ENCODE data around the gene ULK4.

ULK4 gene

DNA sequence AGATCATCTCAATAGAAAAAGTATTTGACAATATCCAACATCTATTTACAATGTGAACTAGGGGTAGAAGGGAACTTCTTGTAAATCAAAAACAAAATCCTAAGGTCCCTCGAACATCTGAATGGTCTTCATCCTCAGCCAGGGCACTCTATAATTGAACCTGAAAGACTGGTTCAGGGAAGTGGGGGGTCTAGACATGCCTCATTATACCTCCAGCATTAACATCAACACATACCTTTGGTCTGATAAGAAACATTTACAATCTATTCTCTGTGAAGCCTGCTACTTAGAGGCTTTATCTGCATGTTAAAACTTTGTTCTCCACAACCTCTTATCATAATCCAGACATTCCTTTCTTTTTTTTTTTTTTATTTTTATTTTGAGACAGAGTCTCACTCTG is 550.8 kb downstream of the ULK4 start:
- TF ChIP-seq, protein P1, sequence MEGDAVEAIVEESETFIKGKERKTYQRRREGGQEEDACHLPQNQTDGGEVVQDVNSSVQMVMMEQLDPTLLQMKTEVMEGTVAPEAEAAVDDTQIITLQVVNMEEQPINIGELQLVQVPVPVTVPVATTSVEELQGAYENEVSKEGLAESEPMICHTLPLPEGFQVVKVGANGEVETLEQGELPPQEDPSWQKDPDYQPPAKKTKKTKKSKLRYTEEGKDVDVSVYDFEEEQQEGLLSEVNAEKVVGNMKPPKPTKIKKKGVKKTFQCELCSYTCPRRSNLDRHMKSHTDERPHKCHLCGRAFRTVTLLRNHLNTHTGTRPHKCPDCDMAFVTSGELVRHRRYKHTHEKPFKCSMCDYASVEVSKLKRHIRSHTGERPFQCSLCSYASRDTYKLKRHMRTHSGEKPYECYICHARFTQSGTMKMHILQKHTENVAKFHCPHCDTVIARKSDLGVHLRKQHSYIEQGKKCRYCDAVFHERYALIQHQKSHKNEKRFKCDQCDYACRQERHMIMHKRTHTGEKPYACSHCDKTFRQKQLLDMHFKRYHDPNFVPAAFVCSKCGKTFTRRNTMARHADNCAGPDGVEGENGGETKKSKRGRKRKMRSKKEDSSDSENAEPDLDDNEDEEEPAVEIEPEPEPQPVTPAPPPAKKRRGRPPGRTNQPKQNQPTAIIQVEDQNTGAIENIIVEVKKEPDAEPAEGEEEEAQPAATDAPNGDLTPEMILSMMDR (conservative IDR thresholded peaks at IDR 0.05), result no peak

DNA sequence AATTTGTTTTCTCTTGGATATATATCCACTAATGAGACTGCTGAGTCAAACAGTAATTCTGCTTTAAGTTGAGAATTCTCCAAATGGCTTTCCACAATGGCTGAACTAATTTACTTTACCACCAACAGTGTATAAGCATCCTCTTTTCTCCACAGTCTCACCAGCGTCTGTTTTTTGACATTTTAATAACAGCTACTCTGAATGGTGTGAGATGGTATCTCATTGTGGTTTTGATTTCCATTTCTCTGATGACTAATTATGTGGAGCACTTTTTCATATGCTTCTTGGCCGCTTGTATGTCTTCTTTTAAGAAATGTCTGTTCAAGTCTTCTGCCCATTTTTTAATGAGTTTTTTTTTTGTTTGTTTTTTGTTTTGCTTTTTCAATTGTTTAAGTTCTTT is 556.4 kb downstream of the ULK4 start:
- H3K27ac ChIP-seq, result no peak overlapping the region
- TF ChIP-seq, protein P1 (conservative IDR thresholded peaks at IDR 0.05), result no peak

More for the DNA sequence above, 550.8 kb downstream of the ULK4 start:
- H3K27ac ChIP-seq, result no peak overlapping the region

DNA sequence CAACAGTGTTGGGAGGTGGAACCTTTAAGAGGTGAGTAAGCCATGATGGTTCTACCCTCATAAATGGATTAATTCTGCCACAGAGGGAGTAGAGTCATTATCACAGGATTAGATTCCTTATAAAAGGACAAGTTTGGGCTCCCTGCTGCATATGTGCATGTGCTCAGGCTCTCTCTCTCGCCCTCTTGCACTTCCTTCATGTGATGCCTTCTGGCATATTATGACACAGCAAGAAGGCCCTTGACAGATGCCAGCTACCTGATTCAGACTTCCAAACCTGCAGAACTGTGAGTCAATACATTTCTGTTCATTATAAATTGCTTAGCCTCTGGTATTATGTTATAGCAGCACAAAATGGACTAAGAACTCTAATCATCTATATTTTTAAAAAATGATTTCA is 557.3 kb downstream of the ULK4 start:
- TF ChIP-seq, protein P1 (conservative IDR thresholded peaks at IDR 0.05), result no peak
- no peak overlapping the region for H3K27ac ChIP-seq

DNA sequence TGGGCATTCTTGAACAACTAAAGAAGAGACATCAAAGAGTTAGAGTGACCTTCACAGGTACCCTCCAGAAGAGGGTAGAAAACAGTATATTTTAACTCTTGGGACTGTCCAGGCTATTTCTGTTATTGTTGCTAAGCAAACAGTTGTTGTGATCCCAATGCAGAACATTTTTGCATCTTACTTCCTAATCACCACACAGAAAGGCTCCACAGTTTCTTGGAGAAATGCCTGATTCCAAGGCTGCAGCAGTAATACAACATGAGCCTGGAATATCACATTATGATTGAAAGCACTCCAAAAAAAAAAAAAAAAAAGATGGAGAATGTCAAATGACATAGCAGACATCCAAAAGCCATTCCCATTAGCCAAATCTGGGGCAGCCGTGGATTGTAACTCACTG is 567.0 kb downstream of the ULK4 start:
- H3K27ac ChIP-seq, result no peak overlapping the region
- TF ChIP-seq, protein P1 (conservative IDR thresholded peaks at IDR 0.05), result no peak

DNA sequence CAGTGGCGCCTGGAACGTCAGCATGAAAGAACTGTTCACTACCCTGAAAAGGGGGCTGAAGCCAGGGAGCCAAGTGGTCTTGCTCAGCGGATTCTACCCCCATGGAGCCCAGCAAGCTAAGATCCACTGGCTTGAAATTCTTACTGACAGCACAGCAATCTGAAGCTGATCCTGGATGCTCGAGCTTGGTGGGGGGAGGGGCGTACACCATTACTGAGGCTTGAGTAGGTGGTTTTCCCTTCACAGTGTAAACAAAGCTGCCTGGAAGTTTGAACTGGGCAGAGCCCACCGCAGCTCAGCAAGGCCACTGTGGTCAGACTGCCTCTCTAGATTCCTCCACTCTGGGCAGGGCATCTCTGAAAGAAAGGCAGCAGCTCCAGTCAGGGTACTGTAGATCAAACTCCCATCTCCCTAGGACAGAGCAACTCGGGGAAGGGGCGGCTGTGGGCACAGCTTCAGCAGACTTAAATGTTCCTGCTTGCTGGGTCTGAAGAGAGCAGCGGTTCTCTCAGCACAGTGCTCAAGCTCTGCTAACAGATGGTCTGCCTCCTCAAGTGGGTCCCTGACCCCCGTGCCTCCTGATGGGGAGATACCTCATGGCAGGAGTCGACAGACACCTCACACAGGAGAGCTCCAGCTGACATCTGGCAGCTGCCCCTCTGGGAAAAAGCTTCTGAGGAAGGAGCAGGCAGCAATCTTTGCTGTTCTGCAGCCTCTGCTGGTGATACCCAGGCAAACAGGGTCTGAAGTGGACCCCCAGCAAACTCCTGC is 591.0 kb downstream of the ULK4 start:
- H3K27ac ChIP-seq, result peak overlapping the region; percentile 98

DNA sequence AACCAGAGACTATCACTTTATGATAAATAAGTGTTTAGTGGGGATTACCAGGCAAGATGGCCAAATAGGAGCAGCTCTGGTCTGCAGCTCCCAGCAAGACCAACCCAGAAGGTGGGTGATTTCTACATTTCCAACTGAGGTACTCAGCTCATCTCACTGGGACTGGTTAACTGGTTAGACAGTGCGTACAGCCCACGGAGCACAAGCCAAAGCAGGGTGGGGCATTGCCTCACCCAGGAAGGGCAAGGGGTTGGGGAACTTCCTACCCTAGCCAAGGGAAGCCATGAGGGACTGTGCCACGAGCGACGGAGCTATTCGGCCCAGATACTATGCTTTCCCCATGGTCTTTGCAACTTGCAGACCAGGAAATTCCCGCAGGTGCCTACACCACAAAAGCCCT is 591.6 kb downstream of the ULK4 start:
- TF ChIP-seq, protein P1 (conservative IDR thresholded peaks at IDR 0.05), result no peak
- peak overlapping the region; percentile 98 for H3K27ac ChIP-seq

DNA sequence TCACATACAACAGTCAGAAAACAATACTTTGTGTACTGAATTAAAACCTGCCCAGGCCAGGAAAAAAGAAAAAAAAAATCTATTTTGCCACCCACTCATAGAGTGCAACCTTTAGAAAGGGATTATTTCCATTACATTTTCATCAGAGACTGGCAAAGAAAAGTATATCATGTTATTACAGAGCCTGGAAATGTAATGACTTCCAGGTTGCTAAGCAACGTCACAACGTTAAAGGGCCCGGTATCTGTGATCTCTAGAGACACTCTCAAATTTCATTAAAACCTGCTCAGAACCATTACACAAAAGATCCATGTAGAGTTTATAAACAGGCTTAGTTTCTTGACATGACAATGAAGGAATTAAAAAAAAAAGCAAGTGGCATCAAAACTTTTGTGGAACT is 592.1 kb downstream of the ULK4 start:
- TF ChIP-seq, protein P1 (conservative IDR thresholded peaks at IDR 0.05), result no peak
- H3K27ac ChIP-seq, result peak overlapping the region; percentile 98

DNA sequence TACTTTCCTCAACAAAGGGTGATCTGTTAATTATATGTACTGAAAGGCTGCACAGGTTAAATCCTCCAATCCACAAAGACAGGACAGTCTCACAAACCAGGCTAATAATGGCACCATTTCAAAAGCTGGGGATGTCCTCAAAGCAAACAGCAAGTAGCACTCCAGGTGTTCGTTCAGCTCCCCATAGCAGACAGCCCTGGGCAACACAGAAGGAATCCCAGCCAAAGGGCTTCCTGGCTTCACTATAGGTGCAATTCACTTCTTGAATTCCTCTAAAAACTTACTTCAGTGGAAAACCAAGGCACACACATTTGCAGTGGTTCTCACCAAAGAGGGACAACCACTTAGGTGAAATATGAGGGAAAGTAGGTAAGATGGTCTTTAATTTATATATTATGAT is 595.9 kb downstream of the ULK4 start:
- peak overlapping the region; percentile 98 for H3K27ac ChIP-seq
- TF ChIP-seq, protein P1 (conservative IDR thresholded peaks at IDR 0.05), result no peak

Measured in VCaP (cell line).